ENCODE measurements around the gene ADGRB3.
A peak's percentile ranks its signal among the peaks of the same experiment; 100 is the strongest.

The ADGRB3 gene

GRCh38 chr6:69084746-69085335 lies 449.8 kb downstream of the ADGRB3 start:
- H3K4me3 ChIP-seq (replicated peaks; ENCODE audit: low read depth, low read length), result no peak overlapping the region
- peak; percentile 8 for DNase-seq (ENCODE audit: low read depth)
- TF ChIP-seq CTCF (IDR thresholded peaks at IDR 0.05; ENCODE audit: low read length, missing control alignments), result no peak

- no peak overlapping the region for H3K4me3 ChIP-seq (replicated peaks; ENCODE audit: low read depth, low read length)
- TF ChIP-seq CTCF (IDR thresholded peaks at IDR 0.05; ENCODE audit: low read length, missing control alignments), result no peak
- DNase-seq (ENCODE audit: low read depth), result no peak
Observed at GRCh38 chr6:69086689-69087088, 451.6 kb downstream of the ADGRB3 start.

- no peak for DNase-seq (ENCODE audit: low read depth)
- H3K4me3 ChIP-seq (replicated peaks; ENCODE audit: low read depth, low read length), result no peak overlapping the region
- TF ChIP-seq CTCF (IDR thresholded peaks at IDR 0.05; ENCODE audit: low read length, missing control alignments), result no peak
Observed at GRCh38 chr6:69089539-69089938, 454.5 kb downstream of the ADGRB3 start.

GRCh38 chr6:69090132-69090531 lies 455.1 kb downstream of the ADGRB3 start:
- no peak for TF ChIP-seq CTCF (IDR thresholded peaks at IDR 0.05; ENCODE audit: low read length, missing control alignments)
- DNase-seq (ENCODE audit: low read depth), result peak; percentile 89
- no peak overlapping the region for H3K4me3 ChIP-seq (replicated peaks; ENCODE audit: low read depth, low read length)

GRCh38 chr6:69096681-69097080 lies 461.6 kb downstream of the ADGRB3 start:
- H3K4me3 ChIP-seq (replicated peaks; ENCODE audit: low read depth, low read length), result no peak overlapping the region
- TF ChIP-seq CTCF (IDR thresholded peaks at IDR 0.05; ENCODE audit: low read length, missing control alignments), result no peak
- no peak for DNase-seq (ENCODE audit: low read depth)

- H3K4me3 ChIP-seq (replicated peaks; ENCODE audit: low read depth, low read length), result no peak overlapping the region
- DNase-seq (ENCODE audit: low read depth), result no peak
- TF ChIP-seq CTCF (IDR thresholded peaks at IDR 0.05; ENCODE audit: low read length, missing control alignments), result no peak
Observed at GRCh38 chr6:69097948-69098347, 462.9 kb downstream of the ADGRB3 start.

GRCh38 chr6:69098910-69099309 lies 463.8 kb downstream of the ADGRB3 start:
- H3K4me3 ChIP-seq (replicated peaks; ENCODE audit: low read depth, low read length), result no peak overlapping the region
- DNase-seq (ENCODE audit: low read depth), result no peak
- TF ChIP-seq CTCF (IDR thresholded peaks at IDR 0.05; ENCODE audit: low read length, missing control alignments), result no peak
